WTC11 (cell line): Measurements from ENCODE around the gene TRAF7.

Experiments
- ATF2 ChIP-seq: sonication (generic); formaldehyde crosslinking; IDR thresholded peaks from 2 replicates; pipeline ENCODE4 v1.8.1; 2022; ENCODE audit warnings: low read depth, missing genetic modification reagents, borderline replicate concordance
- CDX4 ChIP-seq: fragments of 250-450 bp; sonication (Bioruptor Pico); IDR thresholded peaks from 2 replicates; pipeline ENCODE4 v1.9.0; 2021; ENCODE audit warnings: moderate library complexity, mild to moderate bottlenecking, inconsistent platforms, borderline replicate concordance
- CREB1 ChIP-seq: sonication (generic); formaldehyde crosslinking; IDR thresholded peaks from 2 replicates; pipeline ENCODE4 v1.8.0; 2023; ENCODE audit warnings: mild to moderate bottlenecking, missing genetic modification reagents
- CTCF ChIP-seq: fragments of 200-600 bp; IDR thresholded peaks from 2 replicates; pipeline ENCODE4 v1.8.0; 2022; ENCODE audit warnings: antibody characterized with exemption
- E2F4 ChIP-seq: sonication (generic); formaldehyde crosslinking; IDR thresholded peaks from 2 replicates; pipeline ENCODE4 v1.8.1; 2022; ENCODE audit warnings: low read depth, mild to moderate bottlenecking, moderate library complexity, missing genetic modification reagents, borderline replicate concordance
- ELF4 ChIP-seq: sonication (generic); formaldehyde crosslinking; IDR thresholded peaks from 2 replicates; pipeline ENCODE4 v1.8.1; 2022; ENCODE audit warnings: low read depth, mild to moderate bottlenecking, moderate library complexity, missing genetic modification reagents
- JUN ChIP-seq: sonication (generic); formaldehyde crosslinking; IDR thresholded peaks from 2 replicates; pipeline ENCODE4 v1.8.0; 2023; ENCODE audit warnings: mild to moderate bottlenecking, missing genetic modification reagents
- KAT7 ChIP-seq: sonication (generic); formaldehyde crosslinking; IDR thresholded peaks from 2 replicates; pipeline ENCODE4 v1.8.1; 2023; ENCODE audit warnings: missing genetic modification reagents, mild to moderate bottlenecking, borderline replicate concordance
- MYBL2 ChIP-seq: sonication (generic); formaldehyde crosslinking; IDR thresholded peaks from 2 replicates; pipeline ENCODE4 v1.8.1; 2023; ENCODE audit warnings: mild to moderate bottlenecking, moderate library complexity, missing genetic modification reagents
- NFYB ChIP-seq: sonication (generic); formaldehyde crosslinking; conservative IDR thresholded peaks from 2 replicates; pipeline ENCODE4 v1.8.0; 2022; ENCODE audit warnings: low read depth, missing genetic modification reagents
- RELA ChIP-seq: sonication (generic); formaldehyde crosslinking; IDR thresholded peaks from 2 replicates; pipeline ENCODE4 v1.8.1; 2022; ENCODE audit warnings: missing genetic modification reagents, mild to moderate bottlenecking, borderline replicate concordance
- STAT6 ChIP-seq: sonication (generic); formaldehyde crosslinking; conservative IDR thresholded peaks from 2 replicates; pipeline ENCODE4 v1.8.1; 2023; ENCODE audit warnings: mild to moderate bottlenecking, low read depth, missing genetic modification reagents, moderate library complexity
- ZNF138 ChIP-seq: sonication (generic); formaldehyde crosslinking; conservative IDR thresholded peaks from 2 replicates; pipeline ENCODE4 v1.8.1; 2022; ENCODE audit warnings: mild to moderate bottlenecking, moderate library complexity, missing genetic modification reagents

GRCh38 chr16:2156849-2157224, 1.3 kb downstream of the TRAF7 start:
- TF ChIP-seq CTCF (no peak), KAT7 (CRISPR knock-in tag) (no peak), JUN (CRISPR knock-in tag) (no peak), RELA (no peak), ELF4 (no peak), E2F4 (CRISPR knock-in tag) (no peak), NFYB (no peak), MYBL2 (CRISPR knock-in tag) (no peak), STAT6 (CRISPR knock-in tag) (no peak), ZNF138 (no peak), ATF2 (CRISPR knock-in tag) (no peak), CREB1 (CRISPR knock-in tag) (no peak), CDX4 (CRISPR knock-in tag) (no peak)
